ENCODE results near the gene MAP4K4. TPM values are rescaled to one million over a fixed set of nuclear protein-coding genes. Genes with fewer than 3 reads are reported as not detected.

Gene MAP4K4
- polyA plus RNA-seq, 3 donors: 5.3 to 66.9 (median 8.7) TPM

DNA sequence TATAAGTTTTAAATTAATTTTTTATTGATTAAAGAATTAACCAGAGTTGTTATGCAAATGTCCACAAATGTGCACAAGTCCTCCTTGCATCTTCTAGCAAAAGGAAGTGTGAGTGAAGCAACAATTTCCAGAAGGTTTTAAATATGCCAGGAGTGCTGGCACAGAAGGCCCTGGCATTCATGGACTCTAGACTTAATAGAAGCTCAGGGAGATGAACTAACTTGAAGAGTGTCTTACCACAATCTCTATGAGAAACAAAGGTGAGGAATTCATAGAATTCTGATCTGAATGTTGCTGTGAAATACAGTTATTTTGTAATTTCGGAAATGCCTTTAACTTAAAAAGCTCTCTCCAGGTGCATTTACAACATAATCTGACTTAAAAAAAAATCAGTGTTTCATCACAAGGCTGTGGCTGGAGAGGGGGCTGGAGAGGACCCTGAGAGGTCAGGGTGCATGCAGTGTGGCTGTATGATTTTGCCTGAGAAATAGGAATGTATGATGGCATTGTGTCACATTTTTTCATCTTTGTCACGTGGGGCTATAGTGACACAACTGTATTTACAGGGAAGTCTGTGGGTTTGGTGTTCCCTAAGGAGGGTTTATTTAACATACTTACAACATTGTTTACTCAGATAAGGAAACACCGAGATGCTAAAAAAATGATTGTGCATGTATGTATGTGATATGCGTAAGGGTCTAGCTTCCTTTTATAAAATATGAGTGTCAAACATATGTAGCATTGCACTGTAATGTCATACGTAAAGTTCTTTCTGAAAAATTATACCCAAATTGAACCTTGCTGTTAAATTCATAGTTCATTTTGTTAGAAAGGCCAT is 66.2 kb downstream of the MAP4K4 start:
- intact Hi-C loops (cut with micrococcal nuclease): no loop called here
- H3K4me1 ChIP-seq (ENCODE audit: control insufficient read depth in 1 of 2, insufficient read depth in 2 of 2, low read length in 2 of 2): peaks cover 45 to 67% of the 10 kb centered on the region in 2 donors
- H3K9ac ChIP-seq (ENCODE audit: insufficient read depth, low read length, poor library complexity, severe bottlenecking): no peak overlapping the region
- H3K4me1 Mint-ChIP-seq: peaks cover 69% of the 10 kb centered on the region
- H3K9me3 ChIP-seq (replicated peaks in 1 of 2; ENCODE audit: control insufficient read depth in 1 of 2, insufficient read depth in 1 of 2, low read length in 2 of 2): no peaks in the 10 kb centered on the region
- H3K27me3 Mint-ChIP-seq (ENCODE audit: low read depth in 3 of 3): no peaks in the 10 kb centered on the region
- no CpG with 5 or more reads among the region's 5 CpGs for WGBS (ENCODE audit: insufficient coverage)
- H3K4me3 ChIP-seq (replicated peaks in 1 of 3; ENCODE audit: low read depth in 2 of 3, low read length in 3 of 3): peak overlapping the region in 1 of 3 experiments; percentile 28
- H3K36me3 ChIP-seq (replicated peaks in 1 of 2; ENCODE audit: control insufficient read depth in 1 of 2, insufficient read depth in 2 of 2, low read length in 2 of 2): no peaks in the 10 kb centered on the region
- DNase-seq: peak; percentile 42 to 80 (median 71)
- peaks cover 94% of the 10 kb centered on the region for H3K79me2 ChIP-seq (ENCODE audit: insufficient read depth, low read length)
- H2AFZ ChIP-seq (ENCODE audit: insufficient read depth, low read depth, low read length, poor library complexity, severe bottlenecking): no peak overlapping the region
- no peaks in the 10 kb centered on the region for H3K36me3 Mint-ChIP-seq
- peak overlapping the region; percentile 59 to 86 (median 79) for H3K27ac Mint-ChIP-seq
- no peaks in the 10 kb centered on the region for H3K9me3 Mint-ChIP-seq
- H3K27ac ChIP-seq (ENCODE audit: low read depth in 1 of 2, low read length in 2 of 2): peak overlapping the region; percentile 19 to 59
- peak overlapping the region; percentile 47 for H3K4me2 ChIP-seq (replicated peaks; ENCODE audit: extremely low read depth, low read length, poor library complexity, severe bottlenecking)
- no peaks in the 10 kb centered on the region for H3K27me3 ChIP-seq (ENCODE audit: control insufficient read depth in 2 of 2, insufficient read depth in 2 of 2, low read length in 2 of 2)
- H4K20me1 ChIP-seq (ENCODE audit: insufficient read depth, low read length): peaks cover 95% of the 10 kb centered on the region
- H3K4me3 Mint-ChIP-seq: peak overlapping the region in 1 of 2 donors; percentile 60
- no peak for TF ChIP-seq CTCF (IDR thresholded peaks at IDR 0.05)

GRCh38 chr2:101766337-101766736 is 68.8 kb downstream of the MAP4K4 start:
- WGBS (ENCODE audit: insufficient coverage): 100% methylated on average over 1 of the region's 2 CpGs
- H3K9ac ChIP-seq (ENCODE audit: insufficient read depth, low read length, poor library complexity, severe bottlenecking): no peak overlapping the region
- Mint-ChIP-seq H3K4me1 (peaks cover 78% of the 10 kb centered on the region), H3K36me3 (peaks cover 1 to 3% of the 10 kb centered on the region in 2 donors), H3K27me3 (ENCODE audit: low read depth in 3 of 3) (no peaks in the 10 kb centered on the region), H3K27ac (peak overlapping the region in 6 of 7 donors; percentile 40 to 88 (median 74)), H3K9me3 (no peaks in the 10 kb centered on the region), H3K4me3 (no peak overlapping the region)
- H3K9me3 ChIP-seq (replicated peaks in 1 of 2; ENCODE audit: control insufficient read depth in 1 of 2, insufficient read depth in 1 of 2, low read length in 2 of 2): no peaks in the 10 kb centered on the region
- H3K4me1 ChIP-seq (ENCODE audit: control insufficient read depth in 1 of 2, insufficient read depth in 2 of 2, low read length in 2 of 2): peaks cover 54 to 74% of the 10 kb centered on the region in 2 donors
- no peak for TF ChIP-seq CTCF (IDR thresholded peaks at IDR 0.05)
- no peak for DNase-seq
- H3K79me2 ChIP-seq (ENCODE audit: insufficient read depth, low read length): peaks cover 100% of the 10 kb centered on the region
- peak overlapping the region in 1 of 2 donors; percentile 3 for H3K27ac ChIP-seq (ENCODE audit: low read depth in 1 of 2, low read length in 2 of 2)
- peaks cover 100% of the 10 kb centered on the region for H4K20me1 ChIP-seq (ENCODE audit: insufficient read depth, low read length)
- no peak overlapping the region for H3K4me3 ChIP-seq (replicated peaks in 1 of 3; ENCODE audit: low read depth in 2 of 3, low read length in 3 of 3)
- no peaks in the 10 kb centered on the region for H3K27me3 ChIP-seq (ENCODE audit: control insufficient read depth in 2 of 2, insufficient read depth in 2 of 2, low read length in 2 of 2)
- H2AFZ ChIP-seq (ENCODE audit: insufficient read depth, low read depth, low read length, poor library complexity, severe bottlenecking): no peak overlapping the region
- peak overlapping the region; percentile 1 for H3K4me2 ChIP-seq (replicated peaks; ENCODE audit: extremely low read depth, low read length, poor library complexity, severe bottlenecking)
- no peaks in the 10 kb centered on the region for H3K36me3 ChIP-seq (replicated peaks in 1 of 2; ENCODE audit: control insufficient read depth in 1 of 2, insufficient read depth in 2 of 2, low read length in 2 of 2)
- intact Hi-C loops (cut with micrococcal nuclease): no loop called here
